ENCODE results near the gene EFNB3.

EFNB3 gene, protein sequence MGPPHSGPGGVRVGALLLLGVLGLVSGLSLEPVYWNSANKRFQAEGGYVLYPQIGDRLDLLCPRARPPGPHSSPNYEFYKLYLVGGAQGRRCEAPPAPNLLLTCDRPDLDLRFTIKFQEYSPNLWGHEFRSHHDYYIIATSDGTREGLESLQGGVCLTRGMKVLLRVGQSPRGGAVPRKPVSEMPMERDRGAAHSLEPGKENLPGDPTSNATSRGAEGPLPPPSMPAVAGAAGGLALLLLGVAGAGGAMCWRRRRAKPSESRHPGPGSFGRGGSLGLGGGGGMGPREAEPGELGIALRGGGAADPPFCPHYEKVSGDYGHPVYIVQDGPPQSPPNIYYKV

GRCh38 chr17:7704601-7705268 lies at the start of gene EFNB3:
Gene EFNB3, plus strand, starts transcription at chr17:7705202. Its CDS starts 397 bp downstream, at chr17:7705599.
- no peak for DNase-seq (ENCODE audit: extremely low read depth in 1 of 2, low read depth in 1 of 2)

DNA sequence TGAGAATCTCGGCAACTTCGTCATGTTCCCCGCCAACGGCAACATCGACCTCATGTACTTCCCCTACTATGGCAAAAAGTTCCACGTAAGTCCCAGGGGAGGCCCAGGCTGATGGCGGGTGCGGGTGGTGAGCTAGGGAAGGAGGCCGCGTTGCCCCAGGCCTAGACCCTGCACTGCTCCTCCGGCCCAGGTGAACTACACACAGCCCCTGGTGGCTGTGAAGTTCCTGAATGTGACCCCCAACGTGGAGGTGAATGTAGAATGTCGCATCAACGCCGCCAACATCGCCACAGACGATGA lies 49.5 kb upstream of the EFNB3 start:
- no peak for DNase-seq (ENCODE audit: extremely low read depth in 1 of 2, low read depth in 1 of 2)

GRCh38 chr17:7656958-7657609 lies 47.9 kb upstream of the EFNB3 start:
- no peak for DNase-seq (ENCODE audit: extremely low read depth in 1 of 2, low read depth in 1 of 2)

DNA sequence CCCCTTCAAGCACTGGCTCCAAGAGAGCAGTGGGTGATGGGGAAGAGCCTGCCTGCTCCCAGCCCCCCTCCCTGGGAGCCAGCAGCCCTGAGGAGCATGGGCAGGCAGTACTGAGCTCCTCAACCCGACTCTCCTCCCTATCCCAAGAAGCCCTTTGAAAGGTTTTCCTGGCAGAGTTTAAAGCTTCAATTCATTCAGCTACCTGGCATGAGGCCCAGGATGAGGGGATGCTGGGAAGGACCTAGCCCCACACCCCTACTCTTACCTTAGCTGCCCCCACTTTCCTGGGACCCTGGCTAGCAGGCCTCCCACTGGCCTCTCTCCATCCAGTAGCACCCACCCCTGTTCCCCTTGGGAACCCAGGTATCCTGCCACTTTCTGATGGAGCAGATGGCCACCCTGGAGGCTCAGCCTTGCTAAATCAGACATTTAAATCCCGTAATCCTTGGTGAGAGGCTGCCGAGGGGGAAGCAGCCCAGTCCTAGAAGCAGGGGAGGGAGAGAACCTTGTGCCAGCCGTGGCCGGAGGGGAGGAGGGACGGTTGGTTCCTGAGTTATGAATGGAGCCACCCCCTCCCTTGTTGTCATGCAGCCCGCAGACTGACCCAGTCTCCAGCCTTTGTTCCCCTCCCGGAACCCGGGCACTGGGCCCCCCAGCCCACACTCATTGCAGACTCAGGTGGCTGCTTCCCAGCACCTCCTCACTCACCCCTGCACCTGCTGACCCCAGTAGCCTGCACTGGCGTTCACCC lies 37.2 kb upstream of the EFNB3 start:
- no peak for DNase-seq (ENCODE audit: extremely low read depth in 1 of 2, low read depth in 1 of 2)

GRCh38 chr17:7668482-7668881 lies 36.5 kb upstream of the EFNB3 start:
- no peak for DNase-seq (ENCODE audit: extremely low read depth in 1 of 2, low read depth in 1 of 2)

GRCh38 chr17:7673239-7673638 lies 31.8 kb upstream of the EFNB3 start:
- DNase-seq (ENCODE audit: extremely low read depth in 1 of 2, low read depth in 1 of 2) = no peak

DNA sequence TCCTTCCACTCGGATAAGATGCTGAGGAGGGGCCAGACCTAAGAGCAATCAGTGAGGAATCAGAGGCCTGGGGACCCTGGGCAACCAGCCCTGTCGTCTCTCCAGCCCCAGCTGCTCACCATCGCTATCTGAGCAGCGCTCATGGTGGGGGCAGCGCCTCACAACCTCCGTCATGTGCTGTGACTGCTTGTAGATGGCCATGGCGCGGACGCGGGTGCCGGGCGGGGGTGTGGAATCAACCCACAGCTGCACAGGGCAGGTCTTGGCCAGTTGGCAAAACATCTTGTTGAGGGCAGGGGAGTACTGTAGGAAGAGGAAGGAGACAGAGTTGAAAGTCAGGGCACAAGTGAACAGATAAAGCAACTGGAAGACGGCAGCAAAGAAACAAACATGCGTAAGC lies 30.1 kb upstream of the EFNB3 start:
- no peak for DNase-seq (ENCODE audit: extremely low read depth in 1 of 2, low read depth in 1 of 2)

- no peak for DNase-seq (ENCODE audit: extremely low read depth in 1 of 2, low read depth in 1 of 2)
Observed at GRCh38 chr17:7676533-7676932, 28.5 kb upstream of the EFNB3 start.

- DNase-seq (ENCODE audit: extremely low read depth in 1 of 2, low read depth in 1 of 2) = no peak
Observed at GRCh38 chr17:7677388-7678067, 27.5 kb upstream of the EFNB3 start.

GRCh38 chr17:7684851-7685532 lies 20.0 kb upstream of the EFNB3 start:
- DNase-seq (ENCODE audit: extremely low read depth in 1 of 2, low read depth in 1 of 2) = no peak

GRCh38 chr17:7685533-7686221 lies 19.3 kb upstream of the EFNB3 start:
- peak; percentile 65 to 81 for DNase-seq (ENCODE audit: extremely low read depth in 1 of 2, low read depth in 1 of 2)

- DNase-seq (ENCODE audit: extremely low read depth in 1 of 2, low read depth in 1 of 2) = peak; percentile 47 to 58
Observed at GRCh38 chr17:7686222-7687071, 18.6 kb upstream of the EFNB3 start.

DNA sequence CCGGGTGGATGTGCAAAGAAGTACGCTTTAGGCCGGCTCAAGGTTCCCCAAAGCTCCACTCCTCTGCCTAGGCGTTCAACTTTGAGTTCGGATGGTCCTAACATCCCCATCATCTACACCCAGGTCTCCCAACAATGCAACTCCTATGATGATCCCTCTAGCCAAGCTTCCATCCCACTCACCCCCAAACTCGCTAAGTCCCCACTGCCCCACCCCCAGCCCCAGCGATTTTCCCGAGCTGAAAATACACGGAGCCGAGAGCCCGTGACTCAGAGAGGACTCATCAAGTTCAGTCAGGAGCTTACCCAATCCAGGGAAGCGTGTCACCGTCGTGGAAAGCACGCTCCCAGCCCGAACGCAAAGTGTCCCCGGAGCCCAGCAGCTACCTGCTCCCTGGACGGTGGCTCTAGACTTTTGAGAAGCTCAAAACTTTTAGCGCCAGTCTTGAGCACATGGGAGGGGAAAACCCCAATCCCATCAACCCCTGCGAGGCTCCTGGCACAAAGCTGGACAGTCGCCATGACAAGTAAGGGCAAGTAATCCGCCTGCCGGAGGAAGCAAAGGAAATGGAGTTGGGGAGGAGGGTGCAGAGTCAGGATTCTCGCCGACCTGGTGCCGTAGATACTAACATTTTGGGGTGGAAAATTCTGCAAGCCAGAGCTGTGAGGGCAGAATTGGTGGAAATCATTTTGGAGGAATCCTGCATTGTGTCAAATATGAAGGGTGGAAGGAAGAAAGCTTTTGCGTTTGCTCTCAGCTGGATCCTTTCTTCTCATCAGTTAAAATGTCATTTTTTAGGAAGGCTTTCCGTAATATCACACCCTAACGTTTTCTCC lies 17.7 kb upstream of the EFNB3 start, which contains the start of gene TP53:
TSS of gene TP53 (minus strand) at position 419 of the 836 bp plus-strand sequence. CDS start 10,896 bp downstream, outside the sequence.
- peak; percentile 63 to 67 for DNase-seq (ENCODE audit: extremely low read depth in 1 of 2, low read depth in 1 of 2)

DNA sequence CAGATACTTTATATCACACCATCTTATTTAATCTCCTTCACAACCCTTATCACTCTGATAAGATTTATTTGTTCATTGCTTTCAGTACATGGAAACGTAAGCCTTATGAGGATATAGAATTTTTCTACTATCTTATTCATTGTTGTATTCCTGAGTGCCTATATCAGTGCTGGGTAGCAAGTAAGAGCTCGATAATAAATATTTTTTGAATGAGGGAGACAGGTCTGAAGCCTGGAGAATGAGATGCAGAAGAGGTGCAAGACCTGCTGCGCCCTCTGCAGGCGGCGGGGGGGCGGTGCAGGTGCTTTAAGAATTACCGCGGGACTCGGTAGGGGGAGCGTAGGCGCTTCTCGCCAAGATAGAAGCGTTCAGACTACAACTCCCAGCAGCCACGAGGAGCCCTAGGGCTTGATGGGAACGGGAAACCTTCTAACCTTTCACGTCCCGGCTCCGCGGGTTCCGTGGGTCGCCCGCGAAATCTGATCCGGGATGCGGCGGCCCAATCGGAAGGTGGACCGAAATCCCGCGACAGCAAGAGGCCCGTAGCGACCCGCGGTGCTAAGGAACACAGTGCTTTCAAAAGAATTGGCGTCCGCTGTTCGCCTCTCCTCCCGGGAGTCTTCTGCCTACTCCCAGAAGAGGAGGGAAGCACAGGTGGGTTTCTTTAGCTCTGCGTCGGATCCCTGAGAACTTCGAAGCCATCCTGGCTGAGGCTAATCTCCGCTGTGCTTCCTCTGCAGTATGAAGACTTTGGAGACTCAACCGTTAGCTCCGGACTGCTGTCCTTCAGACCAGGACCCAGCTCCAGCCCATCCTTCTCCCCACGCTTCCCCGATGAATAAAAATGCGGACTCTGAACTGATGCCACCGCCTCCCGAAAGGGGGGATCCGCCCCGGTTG lies 16.8 kb upstream of the EFNB3 start, which contains the start of gene WRAP53:
TSS of gene WRAP53 (plus strand) at position 570 of the 900 bp plus-strand sequence. CDS start at position 742, 172 bp downstream.
- DNase-seq (ENCODE audit: extremely low read depth in 1 of 2, low read depth in 1 of 2) = peak; percentile 90 to 91

DNA sequence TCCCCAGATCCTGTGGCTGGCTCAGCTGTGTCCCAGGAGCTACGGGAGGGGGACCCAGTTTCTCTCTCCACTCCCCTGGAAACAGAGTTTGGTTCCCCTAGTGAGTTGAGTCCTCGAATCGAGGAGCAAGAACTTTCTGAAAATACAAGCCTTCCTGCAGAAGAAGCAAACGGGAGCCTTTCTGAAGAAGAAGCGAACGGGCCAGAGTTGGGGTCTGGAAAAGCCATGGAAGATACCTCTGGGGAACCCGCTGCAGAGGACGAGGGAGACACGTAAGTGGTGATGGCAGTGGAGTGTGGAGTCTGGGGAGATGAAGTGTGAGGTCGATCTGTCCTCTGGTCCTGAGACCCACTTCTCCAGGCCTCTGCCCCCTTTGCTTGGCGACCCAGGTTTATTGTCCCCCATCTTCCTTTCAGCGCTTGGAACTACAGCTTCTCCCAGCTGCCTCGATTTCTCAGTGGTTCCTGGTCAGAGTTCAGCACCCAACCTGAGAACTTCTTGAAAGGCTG lies 16.1 kb upstream of the EFNB3 start:
- no peak for DNase-seq (ENCODE audit: extremely low read depth in 1 of 2, low read depth in 1 of 2)

DNA sequence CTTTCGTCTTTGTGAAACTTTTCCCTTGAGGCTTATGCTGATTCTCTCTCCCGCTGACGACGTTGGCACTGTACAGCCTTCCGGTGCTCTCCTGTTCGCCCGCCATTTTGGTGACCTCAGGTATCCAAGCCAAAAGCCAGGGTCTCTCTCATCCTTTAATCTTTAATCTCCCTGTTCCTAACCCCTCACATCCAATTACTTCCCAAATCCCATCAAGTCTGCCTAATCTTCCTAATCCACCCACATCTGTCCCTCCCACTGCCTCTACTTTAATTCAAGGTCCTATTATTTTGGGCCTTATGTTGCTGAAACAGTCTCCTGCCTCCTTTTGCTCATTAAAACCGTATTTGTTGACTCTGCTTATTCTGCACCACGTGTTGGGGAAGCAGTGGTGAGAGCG lies 9.4 kb upstream of the EFNB3 start:
- DNase-seq (ENCODE audit: extremely low read depth in 1 of 2, low read depth in 1 of 2) = no peak
